ENCODE data around the gene PLEKHF1. TPM values are rescaled to one million over a fixed set of nuclear protein-coding genes. Genes with fewer than 3 reads are reported as not detected.

PLEKHF1 gene
- total and polyA plus RNA-seq, 2 of the 13 experiments (the other 11 are each of a cell fraction or from before 2014, with no cell fraction given): 2.9 to 3.8 TPM

DNA sequence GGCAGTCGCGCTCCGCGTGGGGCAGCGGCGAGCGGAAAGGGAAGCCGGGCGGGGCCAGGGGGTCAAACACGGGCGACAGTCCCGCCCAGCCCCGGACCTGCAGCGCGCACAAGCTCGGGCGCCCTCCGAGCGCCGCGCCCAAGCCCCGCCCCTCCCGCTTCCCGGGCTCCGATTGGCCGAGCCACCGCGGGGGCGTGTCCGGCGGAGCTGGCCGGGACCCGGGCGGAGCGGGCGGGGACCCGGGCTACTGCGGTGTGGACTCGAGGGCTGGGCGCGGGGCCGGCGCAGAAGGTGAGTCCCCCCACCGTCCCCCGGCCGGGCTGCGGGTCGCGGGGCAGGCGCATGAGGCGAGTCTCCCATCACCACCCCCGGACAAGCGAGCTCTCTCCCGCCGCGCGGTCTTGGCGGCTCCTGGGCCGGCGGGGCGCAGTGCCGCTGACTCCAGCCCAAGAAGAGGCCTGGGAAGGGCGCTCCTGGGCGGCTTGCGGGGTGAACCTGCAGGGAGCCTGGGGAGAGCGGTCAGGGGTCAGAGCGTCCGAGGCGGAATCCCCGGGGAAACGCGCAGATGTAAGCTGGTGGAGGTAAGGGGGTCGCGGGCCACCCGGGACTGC lies at the start of gene PLEKHF1 (continued):
- TF ChIP-seq, protein P1, sequence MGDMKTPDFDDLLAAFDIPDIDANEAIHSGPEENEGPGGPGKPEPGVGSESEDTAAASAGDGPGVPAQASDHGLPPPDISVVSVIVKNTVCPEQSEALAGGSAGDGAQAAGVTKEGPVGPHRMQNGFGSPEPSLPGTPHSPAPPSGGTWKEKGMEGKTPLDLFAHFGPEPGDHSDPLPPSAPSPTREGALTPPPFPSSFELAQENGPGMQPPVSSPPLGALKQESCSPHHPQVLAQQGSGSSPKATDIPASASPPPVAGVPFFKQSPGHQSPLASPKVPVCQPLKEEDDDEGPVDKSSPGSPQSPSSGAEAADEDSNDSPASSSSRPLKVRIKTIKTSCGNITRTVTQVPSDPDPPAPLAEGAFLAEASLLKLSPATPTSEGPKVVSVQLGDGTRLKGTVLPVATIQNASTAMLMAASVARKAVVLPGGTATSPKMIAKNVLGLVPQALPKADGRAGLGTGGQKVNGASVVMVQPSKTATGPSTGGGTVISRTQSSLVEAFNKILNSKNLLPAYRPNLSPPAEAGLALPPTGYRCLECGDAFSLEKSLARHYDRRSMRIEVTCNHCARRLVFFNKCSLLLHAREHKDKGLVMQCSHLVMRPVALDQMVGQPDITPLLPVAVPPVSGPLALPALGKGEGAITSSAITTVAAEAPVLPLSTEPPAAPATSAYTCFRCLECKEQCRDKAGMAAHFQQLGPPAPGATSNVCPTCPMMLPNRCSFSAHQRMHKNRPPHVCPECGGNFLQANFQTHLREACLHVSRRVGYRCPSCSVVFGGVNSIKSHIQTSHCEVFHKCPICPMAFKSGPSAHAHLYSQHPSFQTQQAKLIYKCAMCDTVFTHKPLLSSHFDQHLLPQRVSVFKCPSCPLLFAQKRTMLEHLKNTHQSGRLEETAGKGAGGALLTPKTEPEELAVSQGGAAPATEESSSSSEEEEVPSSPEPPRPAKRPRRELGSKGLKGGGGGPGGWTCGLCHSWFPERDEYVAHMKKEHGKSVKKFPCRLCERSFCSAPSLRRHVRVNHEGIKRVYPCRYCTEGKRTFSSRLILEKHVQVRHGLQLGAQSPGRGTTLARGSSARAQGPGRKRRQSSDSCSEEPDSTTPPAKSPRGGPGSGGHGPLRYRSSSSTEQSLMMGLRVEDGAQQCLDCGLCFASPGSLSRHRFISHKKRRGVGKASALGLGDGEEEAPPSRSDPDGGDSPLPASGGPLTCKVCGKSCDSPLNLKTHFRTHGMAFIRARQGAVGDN (CRISPR knock-in tag; IDR thresholded peaks at IDR 0.05): peak; percentile 61
- TF ChIP-seq SP5 (CRISPR knock-in tag; IDR thresholded peaks at IDR 0.05; ENCODE audit: borderline replicate concordance, low read depth) (peak; percentile 51; the same call in 1 of the 2 replicates), KDM2A (CRISPR knock-in tag; IDR thresholded peaks at IDR 0.05; ENCODE audit: borderline replicate concordance, low read depth) (peak; percentile 45; the same call in 1 of the 2 replicates), HOXA9 (CRISPR knock-in tag; IDR thresholded peaks at IDR 0.05; ENCODE audit: borderline replicate concordance) (0 out of 2 replicates have a peak, but pooled peaks have one; percentile 11), ZIK1 (CRISPR knock-in tag; IDR thresholded peaks at IDR 0.05; ENCODE audit: borderline replicate concordance, low read depth) (peak; percentile 74), KLF9 (CRISPR knock-in tag; IDR thresholded peaks at IDR 0.05; ENCODE audit: low read depth) (no peak), NPAS2 (CRISPR knock-in tag; IDR thresholded peaks at IDR 0.05; ENCODE audit: borderline replicate concordance) (no peak), HMG20B (CRISPR knock-in tag; conservative IDR thresholded peaks at IDR 0.05) (0 out of 2 replicates have a peak, but pooled peaks have one; percentile 5), ZNF274 (CRISPR knock-in tag; IDR thresholded peaks at IDR 0.05) (0 out of 2 replicates have a peak, but pooled peaks have one; percentile 64), POLR2A (IDR thresholded peaks at IDR 0.05; ENCODE audit: insufficient read depth in 1 of 2, low read depth in 2 of 2, low read length in 2 of 2) (0 out of 4 replicates have a peak, but pooled peaks of 1 of the 2 experiments have one; percentile 27), ZNF20 (CRISPR knock-in tag; IDR thresholded peaks at IDR 0.05) (no peak), KDM5B (CRISPR knock-in tag; IDR thresholded peaks at IDR 0.05; ENCODE audit: borderline replicate concordance) (peak; percentile 31; the same call in 1 of the 2 replicates), ZSCAN12 (CRISPR knock-in tag; IDR thresholded peaks at IDR 0.05) (no peak), ZNF563 (CRISPR knock-in tag; IDR thresholded peaks at IDR 0.05) (0 out of 2 replicates have a peak, but pooled peaks have one; percentile 56), SSRP1 (CRISPR knock-in tag; IDR thresholded peaks at IDR 0.05) (no peak), ZBTB7A (CRISPR knock-in tag; IDR thresholded peaks at IDR 0.05) (no peak), HOXA3 (CRISPR knock-in tag; IDR thresholded peaks at IDR 0.05) (peak; percentile 12; the same call in 1 of the 2 replicates), MBD4 (IDR thresholded peaks at IDR 0.05; ENCODE audit: borderline replicate concordance, low read length) (no peak), ZFY (CRISPR knock-in tag; IDR thresholded peaks at IDR 0.05) (peak; percentile 52), HDAC2 (CRISPR knock-in tag; IDR thresholded peaks at IDR 0.05) (no peak), ZNF343 (CRISPR knock-in tag; IDR thresholded peaks at IDR 0.05) (0 out of 2 replicates have a peak, but pooled peaks have one; percentile 37), ZNF160 (CRISPR knock-in tag; IDR thresholded peaks at IDR 0.05) (no peak), CERS6 (CRISPR knock-in tag; IDR thresholded peaks at IDR 0.05) (no peak), ZBTB14 (CRISPR knock-in tag; IDR thresholded peaks at IDR 0.05) (0 out of 2 replicates have a peak, but pooled peaks have one; percentile 24), ETV5 (CRISPR knock-in tag; IDR thresholded peaks at IDR 0.05; ENCODE audit: borderline replicate concordance) (peak; percentile 72), KDM4B (CRISPR knock-in tag; IDR thresholded peaks at IDR 0.05) (0 out of 2 replicates have a peak, but pooled peaks have one; percentile 28)
